HG03095 (cell line): ENCODE measurements around the gene TRERF1.

Source experiments
- ATAC-seq: cut with Tn5 transposase; IDR thresholded peaks from one replicate; pipeline ENCODE4 v1.9.1; 2021; ENCODE audit warnings: moderate library complexity; ENCODE audit not compliant: unreplicated experiment

TRERF1 gene

DNA sequence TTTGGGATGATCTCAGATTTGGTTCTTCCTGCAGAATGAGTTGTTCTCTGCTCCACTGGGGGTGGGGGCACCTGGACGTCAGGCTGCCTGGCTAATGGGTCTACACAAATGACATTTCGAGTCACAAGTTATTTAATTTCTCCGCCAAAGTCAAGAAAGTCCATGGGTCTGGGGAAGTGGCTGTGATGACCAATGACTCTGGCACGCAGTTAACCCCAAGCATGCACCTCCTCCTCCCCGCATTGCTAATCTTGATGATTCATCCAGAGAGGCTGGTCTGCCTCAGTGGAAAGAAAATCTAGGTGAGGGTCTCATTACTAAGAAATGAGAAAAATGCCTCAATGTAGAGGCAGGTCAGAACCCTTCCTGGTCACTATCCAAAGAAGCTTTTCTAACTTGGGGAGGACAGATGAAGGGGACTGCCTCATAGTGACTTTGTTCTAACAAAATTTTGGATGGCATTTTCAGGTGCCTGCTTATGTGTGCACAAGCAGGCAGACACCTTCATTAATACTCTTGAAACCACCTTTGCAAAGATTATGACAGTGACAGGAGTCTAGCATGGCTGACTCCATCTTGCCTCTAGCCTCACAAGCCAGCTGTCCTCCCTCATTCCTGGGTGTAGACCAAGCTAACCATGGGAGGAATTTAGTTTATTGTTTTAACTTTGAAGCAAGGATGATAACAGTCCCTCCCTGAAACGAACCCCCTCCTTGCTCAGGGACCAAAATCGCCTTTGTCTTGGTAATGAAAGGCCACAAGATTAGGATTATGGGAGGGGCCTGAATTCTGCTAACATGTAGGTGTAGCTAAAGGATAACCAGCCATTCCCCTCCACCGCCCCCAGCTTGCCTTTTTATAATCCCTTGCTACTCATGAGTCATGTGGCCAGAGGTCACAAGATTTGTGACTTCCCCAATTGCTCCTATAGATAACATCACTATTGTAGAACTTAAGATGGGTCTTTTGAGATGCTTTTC is 135.4 kb downstream of the TRERF1 start:
- no peak for ATAC-seq

- ATAC-seq = no peak
These were observed 136.3 kb downstream of the TRERF1 start for GRCh38 chr6:42315259-42315990.

DNA sequence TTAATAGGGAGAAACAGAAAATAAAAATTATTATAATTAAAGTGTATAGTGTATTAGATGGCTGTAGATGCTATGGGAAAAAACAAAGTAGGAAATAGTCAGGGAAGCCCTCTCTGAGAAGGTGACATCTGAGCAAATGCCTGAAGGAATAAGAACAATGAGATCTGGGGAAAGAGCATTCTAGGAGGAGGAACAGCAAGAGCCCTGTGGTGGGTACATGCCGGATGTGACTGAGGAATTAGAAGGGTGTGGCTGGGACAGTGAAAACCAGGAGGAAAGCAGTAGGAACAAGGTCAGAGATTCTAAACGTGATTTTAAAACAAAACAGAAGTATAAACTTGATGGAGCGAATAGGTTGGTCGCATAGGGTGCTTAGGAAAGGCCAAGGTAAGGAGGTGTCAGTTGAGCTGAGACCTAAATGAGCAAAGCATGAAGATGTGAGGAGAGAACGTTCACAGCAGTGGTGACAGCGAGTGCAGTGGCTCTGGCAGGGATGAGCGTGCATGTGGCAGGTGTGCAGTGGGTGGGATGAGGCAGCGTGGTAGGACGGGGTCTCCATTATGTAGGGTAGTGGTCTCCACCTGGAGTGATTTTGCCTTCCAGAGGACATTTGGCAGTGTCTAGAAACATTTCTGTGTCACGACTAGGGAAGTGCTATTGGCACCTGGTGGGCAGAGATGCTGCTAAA is 137.0 kb downstream of the TRERF1 start:
- ATAC-seq = no peak

GRCh38 chr6:42313941-42314570 is 137.7 kb downstream of the TRERF1 start:
- no peak for ATAC-seq

DNA sequence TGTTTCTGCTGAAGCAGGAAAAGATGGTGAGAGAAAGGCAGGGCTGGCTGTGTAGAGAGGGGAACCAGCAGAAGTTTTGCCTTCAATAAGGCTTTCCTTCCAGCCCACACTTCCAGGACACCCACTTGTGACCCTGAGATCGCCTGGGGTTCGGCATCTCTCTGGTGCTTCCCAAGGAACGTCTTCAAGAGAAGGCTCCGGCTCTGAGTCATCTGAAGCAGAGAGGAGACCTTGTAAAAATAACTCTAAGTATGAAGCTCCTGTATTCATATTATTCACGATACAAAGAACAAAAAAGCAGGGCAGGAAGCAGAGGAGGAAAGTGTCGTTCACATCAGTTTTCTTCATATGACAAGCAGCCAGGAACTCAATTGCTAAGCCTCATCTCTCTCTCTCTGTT is 138.7 kb downstream of the TRERF1 start:
- no peak for ATAC-seq

- no peak for ATAC-seq
These were observed 144.6 kb downstream of the TRERF1 start for GRCh38 chr6:42307141-42307470.

DNA sequence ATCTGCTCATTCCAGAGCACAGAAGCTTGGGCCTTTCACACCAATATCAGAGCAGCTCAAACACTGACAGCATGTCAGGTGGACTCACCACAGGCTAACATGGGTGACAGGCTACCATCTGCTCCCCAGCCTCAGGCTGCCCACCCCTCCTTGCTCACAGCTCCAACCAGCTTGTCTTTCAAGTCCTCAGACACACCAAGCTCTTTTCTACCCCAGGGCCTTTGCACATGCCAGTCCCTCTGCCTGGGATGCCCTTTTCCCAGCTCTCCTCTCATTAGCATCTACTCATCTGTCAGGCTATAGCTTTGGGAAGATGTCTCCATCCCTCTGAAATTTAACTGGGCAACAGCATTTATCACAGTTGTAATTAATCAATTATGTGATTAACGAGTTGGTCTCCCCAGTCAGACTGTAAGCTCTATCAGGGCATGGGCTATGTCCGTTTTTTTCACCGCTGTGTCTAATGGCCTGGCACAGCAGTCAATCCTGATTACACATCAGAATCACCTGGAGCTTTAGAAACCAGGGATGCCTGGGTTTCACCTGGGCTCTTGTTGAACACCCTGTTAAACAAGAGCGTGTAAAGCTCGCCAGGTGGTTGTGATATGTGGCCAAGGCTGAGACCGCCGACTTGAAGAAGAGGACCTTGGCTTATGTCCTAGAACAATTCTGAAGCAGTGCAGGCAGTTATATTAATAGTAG is 145.1 kb downstream of the TRERF1 start:
- no peak for ATAC-seq

- no peak for ATAC-seq
These were observed 147.5 kb downstream of the TRERF1 start for GRCh38 chr6:42304053-42304712.

DNA sequence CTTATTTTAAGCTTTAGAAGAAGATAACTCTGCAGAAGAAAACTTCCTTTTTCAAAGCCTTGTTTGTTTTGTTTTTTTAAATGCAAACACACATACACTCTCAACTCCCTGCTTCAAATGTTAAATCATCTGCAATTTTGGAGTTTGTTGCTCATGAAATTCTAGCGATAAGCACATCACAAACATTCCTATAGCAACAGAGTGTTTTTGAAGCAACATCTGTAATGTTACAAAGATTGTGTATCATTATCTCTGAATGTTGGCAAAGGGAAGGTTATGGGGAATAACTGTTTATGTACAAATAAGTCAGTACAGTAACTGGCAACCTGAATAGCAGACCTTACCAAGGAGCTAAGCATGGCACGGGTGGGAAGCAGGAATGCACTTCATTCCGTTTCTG is 149.3 kb downstream of the TRERF1 start:
- no peak for ATAC-seq

GRCh38 chr6:42301986-42302385 is 149.7 kb downstream of the TRERF1 start:
- no peak for ATAC-seq

DNA sequence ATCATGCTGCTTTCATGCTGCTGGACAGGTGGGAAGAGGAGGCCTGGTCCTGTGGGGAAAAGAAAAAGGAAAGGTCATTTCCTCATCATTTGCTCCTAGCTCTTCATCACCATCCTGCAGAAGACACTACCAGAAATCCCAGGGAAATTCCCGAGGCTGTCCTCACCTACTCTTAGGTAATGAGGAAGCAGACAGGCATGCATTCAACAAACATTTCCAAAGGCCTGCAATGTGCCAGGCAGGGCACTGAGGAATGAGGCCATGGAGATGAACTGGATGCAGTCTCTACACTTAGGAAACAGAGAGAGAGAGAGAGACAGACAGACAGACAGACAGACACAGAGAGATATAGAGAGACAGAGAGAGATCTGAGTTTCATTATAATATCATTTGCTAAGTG is 151.0 kb downstream of the TRERF1 start:
- no peak for ATAC-seq

- no peak for ATAC-seq
These were observed 151.5 kb downstream of the TRERF1 start for GRCh38 chr6:42300185-42300584.

DNA sequence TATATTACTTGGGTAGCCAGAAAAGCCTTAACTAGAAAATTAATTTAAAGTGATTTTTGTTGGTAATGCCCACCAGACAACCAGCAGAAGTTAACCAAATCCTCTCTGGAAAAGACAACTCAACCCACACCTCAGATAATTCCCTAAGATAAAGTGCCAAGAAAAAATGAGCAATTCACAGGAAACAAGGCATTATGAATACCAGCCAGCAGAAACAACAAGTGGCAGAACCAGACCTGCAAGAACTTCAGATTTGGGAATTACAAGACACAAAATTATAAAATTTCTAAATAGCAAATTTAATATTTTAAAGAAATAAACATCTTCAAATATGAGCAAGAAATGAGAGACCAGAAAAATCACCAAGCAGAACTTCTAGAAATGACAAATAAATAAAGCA is 154.1 kb downstream of the TRERF1 start:
- no peak for ATAC-seq

DNA sequence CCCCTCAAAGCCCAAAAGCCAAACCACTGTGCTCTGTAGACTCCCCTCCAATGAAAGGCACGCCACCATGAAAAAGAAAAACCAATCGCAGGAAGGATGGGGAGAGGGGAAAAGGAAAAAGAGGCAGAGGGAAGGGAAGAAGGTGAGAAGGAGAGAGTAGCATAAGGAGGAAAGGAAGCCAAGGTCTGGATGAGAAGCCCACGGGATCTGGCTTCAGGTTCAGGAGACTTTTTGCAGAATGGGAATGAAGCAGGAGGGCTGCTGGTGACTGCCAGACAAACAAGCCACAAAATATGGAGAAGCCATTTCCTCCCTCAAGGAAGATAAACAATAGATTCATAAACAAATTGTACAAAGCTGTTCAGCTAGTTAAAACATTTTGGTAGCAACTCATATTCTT is 155.1 kb downstream of the TRERF1 start:
- ATAC-seq = no peak

DNA sequence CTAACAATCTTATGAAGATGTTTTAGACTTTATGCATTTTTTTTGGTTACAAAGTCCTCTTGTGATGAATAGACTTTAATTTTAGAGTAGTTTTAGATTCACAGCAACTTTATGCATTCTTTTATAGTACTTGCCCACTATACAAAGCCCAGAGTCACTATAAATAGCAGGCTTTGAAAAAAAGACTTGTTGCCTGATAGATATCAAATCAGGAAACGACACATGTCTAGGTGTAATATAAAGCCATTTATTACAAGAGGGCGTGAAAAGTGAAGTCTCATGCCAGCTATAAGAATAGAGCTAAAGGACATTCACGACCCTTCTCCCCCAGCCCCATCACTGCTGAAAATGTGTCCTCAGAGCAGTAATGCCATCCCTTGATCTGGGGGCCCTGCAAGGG is 156.0 kb downstream of the TRERF1 start:
- no peak for ATAC-seq

GRCh38 chr6:42295181-42295580 is 156.5 kb downstream of the TRERF1 start:
- no peak for ATAC-seq

GRCh38 chr6:42294759-42295158 is 157.0 kb downstream of the TRERF1 start:
- ATAC-seq = no peak

- ATAC-seq = no peak
These were observed 158.2 kb downstream of the TRERF1 start for GRCh38 chr6:42293386-42293977.

GRCh38 chr6:42292004-42292740 is 159.6 kb downstream of the TRERF1 start:
- ATAC-seq = no peak
